Sigmoid colon (tissue), 4 donors: Measurements from ENCODE around the gene GPX3.

Source experiments
- EP300 ChIP-seq, 4 donors: sonication (generic); formaldehyde crosslinking; IDR thresholded peaks; one replicate each; pipeline ENCODE4 v1.6.1; 2017; ENCODE audit warnings: antibody characterized with exemption in 4 of 4
- POLR2A ChIP-seq, 2 donors: fragments of 450-650 bp; IDR thresholded peaks; one replicate each; pipeline ENCODE4 v1.6.1; 2016; ENCODE audit warnings: antibody characterized with exemption in 2 of 2, mild to moderate bottlenecking in 2 of 2, moderate library complexity in 2 of 2
- POLR2AphosphoS5 ChIP-seq, 4 donors: sonication (generic); formaldehyde crosslinking; IDR thresholded peaks; one replicate each; pipeline ENCODE4 v1.6.1; 2017; ENCODE audit warnings: antibody characterized with exemption in 4 of 4
- TF ChIP-seq, protein P1 (sequence below), 4 experiments: fragments of 450-650 bp in 3 of 4; fragments of 200-600 bp in 1 of 4; IDR thresholded peaks; one replicate each; pipeline ENCODE4 v1.5.1; 2016 to 2019; ENCODE audit warnings: antibody characterized with exemption in 4 of 4, mild to moderate bottlenecking in 3 of 4, moderate library complexity in 2 of 4

DNA sequence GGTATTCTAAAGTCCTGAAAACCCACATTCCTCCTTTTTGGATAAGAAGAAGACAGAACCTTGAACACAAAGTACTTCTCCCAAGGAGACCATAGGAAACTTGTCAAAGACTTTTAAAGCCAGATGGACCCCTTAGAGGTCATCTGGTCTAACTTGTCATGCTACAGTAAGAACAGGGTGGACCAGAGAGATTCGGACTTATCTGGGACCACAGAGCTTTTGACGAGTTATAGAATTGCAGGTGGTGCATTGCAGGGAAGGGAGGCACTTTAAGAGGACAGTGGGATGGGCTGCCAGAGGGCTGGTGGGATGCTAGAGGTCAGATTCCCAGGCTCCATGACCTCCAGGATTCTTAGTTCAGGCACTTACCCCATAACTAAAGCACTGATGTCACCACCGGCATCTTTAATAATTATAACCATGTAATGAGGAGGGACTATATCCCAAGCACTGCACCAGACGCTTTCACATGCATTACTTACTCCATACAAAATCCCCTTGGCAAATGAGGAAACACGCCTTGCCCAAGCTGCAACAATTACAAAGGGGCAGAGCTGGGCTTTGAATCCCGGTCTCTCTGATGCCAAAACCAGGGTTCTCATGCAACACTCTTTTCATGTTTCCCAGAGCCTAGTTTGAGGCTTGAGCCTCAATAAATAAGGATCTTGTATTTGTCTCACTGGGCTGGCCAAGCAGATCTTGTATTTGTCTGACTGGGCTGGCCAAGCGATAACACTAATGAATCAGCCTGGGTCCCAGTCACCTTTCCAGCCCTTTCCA is 12.8 kb upstream of the GPX3 start:
- TF ChIP-seq, protein P1, sequence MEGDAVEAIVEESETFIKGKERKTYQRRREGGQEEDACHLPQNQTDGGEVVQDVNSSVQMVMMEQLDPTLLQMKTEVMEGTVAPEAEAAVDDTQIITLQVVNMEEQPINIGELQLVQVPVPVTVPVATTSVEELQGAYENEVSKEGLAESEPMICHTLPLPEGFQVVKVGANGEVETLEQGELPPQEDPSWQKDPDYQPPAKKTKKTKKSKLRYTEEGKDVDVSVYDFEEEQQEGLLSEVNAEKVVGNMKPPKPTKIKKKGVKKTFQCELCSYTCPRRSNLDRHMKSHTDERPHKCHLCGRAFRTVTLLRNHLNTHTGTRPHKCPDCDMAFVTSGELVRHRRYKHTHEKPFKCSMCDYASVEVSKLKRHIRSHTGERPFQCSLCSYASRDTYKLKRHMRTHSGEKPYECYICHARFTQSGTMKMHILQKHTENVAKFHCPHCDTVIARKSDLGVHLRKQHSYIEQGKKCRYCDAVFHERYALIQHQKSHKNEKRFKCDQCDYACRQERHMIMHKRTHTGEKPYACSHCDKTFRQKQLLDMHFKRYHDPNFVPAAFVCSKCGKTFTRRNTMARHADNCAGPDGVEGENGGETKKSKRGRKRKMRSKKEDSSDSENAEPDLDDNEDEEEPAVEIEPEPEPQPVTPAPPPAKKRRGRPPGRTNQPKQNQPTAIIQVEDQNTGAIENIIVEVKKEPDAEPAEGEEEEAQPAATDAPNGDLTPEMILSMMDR (IDR thresholded peaks at IDR 0.05): no peak
- no peak for TF ChIP-seq POLR2A (IDR thresholded peaks at IDR 0.05)
- TF ChIP-seq EP300 (IDR thresholded peaks at IDR 0.05): no peak
- TF ChIP-seq POLR2AphosphoS5 (IDR thresholded peaks at IDR 0.05): no peak
